Measurements from ENCODE around the gene TRAPPC14. TPM values are rescaled to one million over a fixed set of nuclear protein-coding genes. Genes with fewer than 3 reads are reported as not detected.

The TRAPPC14 gene
- total RNA-seq, 1 donor from 2014 or later = 2.6 TPM

GRCh38 chr7:100126931-100127865 is 31.3 kb downstream of the TRAPPC14 start, which contains the start of gene MBLAC1:
Gene MBLAC1 (plus strand): TSS chr7:100126967. CDS start chr7:100127396, 429 bp downstream.
- Histone ChIP-seq H3K9ac (ENCODE audit: low read depth in 1 of 3, low read length in 3 of 3) (peak within 1 kb of the TSS; percentile 85 to 97 (median 94)), H3K4me3 (ENCODE audit: low read length in 3 of 3) (peak within 1 kb of the TSS; percentile 93 to 98 (median 97)), H3K27me3 (ENCODE audit: control insufficient read depth in 3 of 3, insufficient read depth in 3 of 3, low read length in 3 of 3) (no peaks in the 10 kb centered on the region), H3K36me3 (ENCODE audit: control insufficient read depth in 3 of 3, insufficient read depth in 3 of 3, low read length in 3 of 3) (peaks cover 0 to 4% (median 3%) of the 10 kb centered on the region in 3 donors), H3K9me3 (ENCODE audit: control insufficient read depth in 3 of 3, low read length in 3 of 3) (no peaks in the 10 kb centered on the region), H3K27ac (ENCODE audit: low read depth, low read length) (peak within 1 kb of the TSS; percentile 96), H3K4me1 (ENCODE audit: control insufficient read depth in 3 of 3, insufficient read depth in 3 of 3, low read length in 3 of 3) (peaks cover 16 to 37% (median 19%) of the 10 kb centered on the region in 3 donors)

- H3K27me3 ChIP-seq (ENCODE audit: control insufficient read depth in 3 of 3, insufficient read depth in 3 of 3, low read length in 3 of 3) = no peaks in the 10 kb centered on the region
Observed at GRCh38 chr7:100126239-100126930, 32.1 kb downstream of the TRAPPC14 start.

GRCh38 chr7:100124301-100125230 is 34.0 kb downstream of the TRAPPC14 start:
- H3K36me3 ChIP-seq (ENCODE audit: control insufficient read depth in 3 of 3, insufficient read depth in 3 of 3, low read length in 3 of 3) = peaks cover 0 to 4% (median 3%) of the 10 kb centered on the region in 3 donors

More at GRCh38 chr7:100126239-100126930, 32.1 kb downstream of the TRAPPC14 start:
- H3K4me3 ChIP-seq (ENCODE audit: low read length in 3 of 3) = peak overlapping the region; percentile 93 to 98 (median 97)
- peaks cover 0 to 4% (median 3%) of the 10 kb centered on the region in 3 donors for H3K36me3 ChIP-seq (ENCODE audit: control insufficient read depth in 3 of 3, insufficient read depth in 3 of 3, low read length in 3 of 3)
- H3K27ac ChIP-seq (ENCODE audit: low read depth, low read length) = peak overlapping the region; percentile 96
- peak overlapping the region; percentile 85 to 97 (median 94) for H3K9ac ChIP-seq (ENCODE audit: low read depth in 1 of 3, low read length in 3 of 3)
- H3K9me3 ChIP-seq (ENCODE audit: control insufficient read depth in 3 of 3, low read length in 3 of 3) = no peaks in the 10 kb centered on the region
- peaks cover 16 to 40% (median 19%) of the 10 kb centered on the region in 3 donors for H3K4me1 ChIP-seq (ENCODE audit: control insufficient read depth in 3 of 3, insufficient read depth in 3 of 3, low read length in 3 of 3)

GRCh38 chr7:100122568-100122967 is 36.0 kb downstream of the TRAPPC14 start:
- no peak overlapping the region for H3K9ac ChIP-seq (ENCODE audit: low read depth in 1 of 3, low read length in 3 of 3)
- H3K4me1 ChIP-seq (ENCODE audit: control insufficient read depth in 3 of 3, insufficient read depth in 3 of 3, low read length in 3 of 3) = peaks cover 26 to 54% (median 31%) of the 10 kb centered on the region in 3 donors
- H3K27ac ChIP-seq (ENCODE audit: low read depth, low read length) = no peak overlapping the region
- H3K36me3 ChIP-seq (ENCODE audit: control insufficient read depth in 3 of 3, insufficient read depth in 3 of 3, low read length in 3 of 3) = peaks cover 0 to 4% (median 3%) of the 10 kb centered on the region in 3 donors
- no peak overlapping the region for H3K4me3 ChIP-seq (ENCODE audit: low read length in 3 of 3)
- no peaks in the 10 kb centered on the region for H3K27me3 ChIP-seq (ENCODE audit: control insufficient read depth in 3 of 3, insufficient read depth in 3 of 3, low read length in 3 of 3)
- no peaks in the 10 kb centered on the region for H3K9me3 ChIP-seq (ENCODE audit: control insufficient read depth in 3 of 3, low read length in 3 of 3)

More at GRCh38 chr7:100124301-100125230, 34.0 kb downstream of the TRAPPC14 start:
- Histone ChIP-seq H3K9me3 (ENCODE audit: control insufficient read depth in 3 of 3, low read length in 3 of 3) (no peaks in the 10 kb centered on the region), H3K27me3 (ENCODE audit: control insufficient read depth in 3 of 3, insufficient read depth in 3 of 3, low read length in 3 of 3) (no peaks in the 10 kb centered on the region), H3K27ac (ENCODE audit: low read depth, low read length) (no peak overlapping the region), H3K4me1 (ENCODE audit: control insufficient read depth in 3 of 3, insufficient read depth in 3 of 3, low read length in 3 of 3) (peaks cover 27 to 53% (median 29%) of the 10 kb centered on the region in 3 donors), H3K9ac (ENCODE audit: low read depth in 1 of 3, low read length in 3 of 3) (no peak overlapping the region), H3K4me3 (ENCODE audit: low read length in 3 of 3) (peak overlapping the region in 1 of 3 donors; percentile 41)

GRCh38 chr7:100122067-100122466 is 36.5 kb downstream of the TRAPPC14 start:
- peaks cover 26 to 49% (median 31%) of the 10 kb centered on the region in 3 donors for H3K4me1 ChIP-seq (ENCODE audit: control insufficient read depth in 3 of 3, insufficient read depth in 3 of 3, low read length in 3 of 3)
- H3K36me3 ChIP-seq (ENCODE audit: control insufficient read depth in 3 of 3, insufficient read depth in 3 of 3, low read length in 3 of 3) = peaks cover 0 to 4% (median 3%) of the 10 kb centered on the region in 3 donors
- no peaks in the 10 kb centered on the region for H3K27me3 ChIP-seq (ENCODE audit: control insufficient read depth in 3 of 3, insufficient read depth in 3 of 3, low read length in 3 of 3)
- no peak overlapping the region for H3K9ac ChIP-seq (ENCODE audit: low read depth in 1 of 3, low read length in 3 of 3)
- no peak overlapping the region for H3K4me3 ChIP-seq (ENCODE audit: low read length in 3 of 3)
- H3K27ac ChIP-seq (ENCODE audit: low read depth, low read length) = no peak overlapping the region
- no peaks in the 10 kb centered on the region for H3K9me3 ChIP-seq (ENCODE audit: control insufficient read depth in 3 of 3, low read length in 3 of 3)

- Histone ChIP-seq H3K27me3 (ENCODE audit: control insufficient read depth in 3 of 3, insufficient read depth in 3 of 3, low read length in 3 of 3) (no peaks in the 10 kb centered on the region), H3K36me3 (ENCODE audit: control insufficient read depth in 3 of 3, insufficient read depth in 3 of 3, low read length in 3 of 3) (peaks cover 0 to 4% (median 3%) of the 10 kb centered on the region in 3 donors), H3K4me3 (ENCODE audit: low read length in 3 of 3) (peak overlapping the region in 2 of 3 donors; percentile 86 to 98), H3K9me3 (ENCODE audit: control insufficient read depth in 3 of 3, low read length in 3 of 3) (no peaks in the 10 kb centered on the region), H3K9ac (ENCODE audit: low read depth in 1 of 3, low read length in 3 of 3) (peak overlapping the region in 1 of 3 donors; percentile 91), H3K4me1 (ENCODE audit: control insufficient read depth in 3 of 3, insufficient read depth in 3 of 3, low read length in 3 of 3) (peaks cover 19 to 41% (median 25%) of the 10 kb centered on the region in 3 donors), H3K27ac (ENCODE audit: low read depth, low read length) (no peak overlapping the region)
Observed at GRCh38 chr7:100120733-100121036, 37.8 kb downstream of the TRAPPC14 start.

- Histone ChIP-seq H3K9ac (ENCODE audit: low read depth in 1 of 3, low read length in 3 of 3) (peak overlapping the region; percentile 83 to 91 (median 89)), H3K27ac (ENCODE audit: low read depth, low read length) (peak overlapping the region; percentile 85), H3K4me3 (ENCODE audit: low read length in 3 of 3) (peak overlapping the region; percentile 86 to 99 (median 98)), H3K27me3 (ENCODE audit: control insufficient read depth in 3 of 3, insufficient read depth in 3 of 3, low read length in 3 of 3) (no peaks in the 10 kb centered on the region), H3K4me1 (ENCODE audit: control insufficient read depth in 3 of 3, insufficient read depth in 3 of 3, low read length in 3 of 3) (peaks cover 15 to 36% (median 23%) of the 10 kb centered on the region in 3 donors), H3K9me3 (ENCODE audit: control insufficient read depth in 3 of 3, low read length in 3 of 3) (no peaks in the 10 kb centered on the region), H3K36me3 (ENCODE audit: control insufficient read depth in 3 of 3, insufficient read depth in 3 of 3, low read length in 3 of 3) (peaks cover under 1 to 4% (median 3%) of the 10 kb centered on the region in 3 donors)
Observed at GRCh38 chr7:100119970-100120732, 38.4 kb downstream of the TRAPPC14 start.

- H3K36me3 ChIP-seq (ENCODE audit: control insufficient read depth in 3 of 3, insufficient read depth in 3 of 3, low read length in 3 of 3) = peaks cover 0 to 4% (median 2%) of the 10 kb centered on the region in 3 donors
- peak within 1 kb of the TSS; percentile 85 for H3K27ac ChIP-seq (ENCODE audit: low read depth, low read length)
- no peaks in the 10 kb centered on the region for H3K9me3 ChIP-seq (ENCODE audit: control insufficient read depth in 3 of 3, low read length in 3 of 3)
- peak within 1 kb of the TSS; percentile 86 to 99 (median 98) for H3K4me3 ChIP-seq (ENCODE audit: low read length in 3 of 3)
- H3K27me3 ChIP-seq (ENCODE audit: control insufficient read depth in 3 of 3, insufficient read depth in 3 of 3, low read length in 3 of 3) = no peaks in the 10 kb centered on the region
- peak within 1 kb of the TSS; percentile 83 to 91 (median 89) for H3K9ac ChIP-seq (ENCODE audit: low read depth in 1 of 3, low read length in 3 of 3)
- peaks cover 15 to 30% (median 23%) of the 10 kb centered on the region in 3 donors for H3K4me1 ChIP-seq (ENCODE audit: control insufficient read depth in 3 of 3, insufficient read depth in 3 of 3, low read length in 3 of 3)
Observed at GRCh38 chr7:100119072-100119969, 39.2 kb downstream of the TRAPPC14 start, which contains the start of the genes CNPY4 and TAF6. Gene CNPY4 (plus strand): TSS chr7:100119634. CDS start chr7:100119745, 111 bp downstream. Gene TAF6 (minus strand): TSS chr7:100119358. CDS start chr7:100114209, 5,149 bp downstream.

Data from skeletal muscle tissue (tissue), 4 donors.